Hypothalamus (tissue), 51 donors: ENCODE data around the gene TIMP2.
"Not testable (repeated sequence)": the region's sequence is repeated elsewhere in the genome, so short reads cannot be mapped to it uniquely, and the experiment has no call there.

Experiments used
- DNase-seq, 51 donors: peaks; one replicate each; lab custom pipeline; 2025; lab: John Stamatoyannopoulos, UW

Gene TIMP2

GRCh38 chr17:78910497-78911284 is 14.5 kb downstream of the TIMP2 start:
- peak in 4 of 51 donors; percentile 20 to 35 (median 30) for DNase-seq

DNA sequence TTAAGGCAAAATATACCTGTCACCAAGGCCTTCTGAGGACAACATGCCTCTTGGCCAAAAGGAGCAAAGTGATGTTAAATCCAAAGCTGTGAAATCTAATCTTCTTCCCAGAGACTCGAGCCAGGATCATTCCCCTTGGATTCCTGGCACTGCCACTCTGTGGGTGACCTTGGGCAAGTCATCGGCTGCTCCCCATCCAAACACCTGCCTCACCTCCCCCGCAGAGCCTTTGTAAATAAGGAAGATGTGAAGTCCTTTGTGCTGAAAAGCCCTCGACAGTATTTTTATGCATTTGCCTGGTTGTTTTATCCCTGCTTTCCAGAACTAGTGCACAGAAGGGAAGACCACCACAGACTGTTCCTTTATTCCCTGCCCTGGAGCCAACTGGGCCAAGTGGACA is 16.8 kb downstream of the TIMP2 start:
- DNase-seq: no peak

- DNase-seq: no peak
Measured at GRCh38 chr17:78905541-78905940, 19.6 kb downstream of the TIMP2 start.

DNA sequence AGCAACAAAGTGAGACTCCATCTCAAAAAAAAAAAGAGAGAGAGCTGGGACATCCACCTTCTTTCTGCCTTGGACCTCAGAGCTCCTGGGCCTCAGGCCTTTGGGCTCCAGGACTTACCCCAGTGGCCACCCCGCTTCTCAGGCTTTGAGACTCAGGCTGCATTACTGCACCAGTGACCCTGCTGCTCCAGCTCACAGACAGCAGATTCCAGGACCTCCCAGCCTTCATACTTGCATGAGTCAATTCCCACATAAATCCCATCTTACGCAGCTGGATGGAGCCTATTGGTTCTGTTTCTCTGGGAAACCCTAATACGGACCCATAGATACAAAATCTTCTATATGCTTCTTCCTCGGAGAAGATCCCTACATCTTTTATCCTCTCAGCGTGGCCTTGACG is 20.1 kb downstream of the TIMP2 start:
- no peak for DNase-seq

GRCh38 chr17:78904371-78904770 is 20.8 kb downstream of the TIMP2 start:
- DNase-seq: peak in 1 of 51 donors; percentile 21

DNA sequence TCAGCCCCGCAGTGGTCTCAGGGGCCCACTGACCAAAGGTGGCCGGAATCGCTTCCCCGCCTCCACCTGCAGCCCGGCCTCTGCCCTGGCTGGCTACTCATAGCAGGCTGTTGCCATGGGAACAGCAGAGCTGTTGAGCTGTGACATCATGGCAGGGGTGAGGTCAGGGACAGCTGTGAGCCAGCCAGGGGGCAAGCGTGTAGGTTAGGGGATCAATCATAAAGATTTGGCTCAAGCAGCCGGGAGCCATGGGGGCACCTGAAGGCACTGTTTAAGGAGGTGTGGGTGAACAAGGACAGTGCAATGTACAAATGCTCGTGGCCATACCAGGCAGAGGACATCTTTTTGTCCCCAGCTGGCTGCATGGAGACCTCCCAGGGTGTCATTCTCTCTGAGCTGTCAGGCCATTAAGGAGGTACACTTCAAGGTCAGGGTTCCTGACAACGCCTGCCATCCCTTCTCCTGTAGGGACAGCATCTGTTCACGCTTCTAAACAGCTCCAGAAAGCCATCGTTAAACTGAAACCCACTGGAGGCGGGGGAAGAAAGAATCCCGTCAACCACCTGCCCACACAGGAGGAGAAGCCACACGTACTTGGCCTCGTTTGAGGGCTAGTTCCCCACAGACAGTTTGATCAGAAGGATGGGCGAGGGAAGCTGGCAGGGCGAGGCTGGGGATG is 21.9 kb downstream of the TIMP2 start, which contains the start of gene CEP295NL:
Gene CEP295NL (minus strand): TSS at position 101 of the 679 bp plus-strand sequence. CDS start 1,373 bp downstream, outside the sequence.
- peak in 18 of 51 donors; percentile 20 to 69 (median 44) for DNase-seq

DNA sequence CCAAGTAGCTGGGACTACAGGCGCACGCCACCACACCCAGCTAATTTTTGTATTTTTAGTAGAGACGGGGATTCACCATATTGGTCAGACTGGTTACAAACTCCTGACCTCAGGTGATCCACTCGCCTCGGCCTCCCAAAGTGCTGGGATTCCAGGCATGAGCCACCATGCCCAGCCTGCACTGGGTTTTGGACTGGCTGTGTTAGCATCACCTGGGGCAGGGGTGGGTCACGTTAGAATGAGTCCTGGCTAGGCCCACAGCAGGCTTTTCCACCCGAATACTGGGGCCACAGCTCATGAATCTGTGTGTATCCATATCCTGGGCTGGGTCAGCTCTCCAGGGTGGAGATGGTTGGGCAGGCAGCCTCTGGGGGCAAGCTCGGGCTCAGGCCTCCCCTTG is 23.0 kb downstream of the TIMP2 start:
- DNase-seq: not testable (repeated sequence)

GRCh38 chr17:78901806-78902205 is 23.4 kb downstream of the TIMP2 start:
- DNase-seq: no peak

DNA sequence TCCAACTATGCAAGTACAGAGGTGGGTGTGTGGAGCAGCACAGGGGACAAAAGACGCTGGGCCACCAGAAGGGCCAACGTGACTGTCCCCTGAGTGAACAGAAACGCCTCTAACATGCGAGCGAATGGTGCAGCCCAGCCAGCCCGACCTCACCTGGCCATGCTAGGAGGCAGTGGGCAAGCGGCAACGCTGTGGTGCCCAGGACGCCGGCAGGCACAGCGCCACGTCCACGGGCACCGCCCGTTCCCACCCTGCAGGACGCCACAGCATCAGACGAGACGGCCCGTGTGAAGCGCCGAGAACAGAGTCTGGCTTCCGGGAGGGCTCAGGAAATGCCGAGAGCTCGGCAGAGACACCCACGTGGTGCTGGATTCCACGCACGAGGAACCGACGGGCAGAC is 24.4 kb downstream of the TIMP2 start:
- DNase-seq: no peak

DNA sequence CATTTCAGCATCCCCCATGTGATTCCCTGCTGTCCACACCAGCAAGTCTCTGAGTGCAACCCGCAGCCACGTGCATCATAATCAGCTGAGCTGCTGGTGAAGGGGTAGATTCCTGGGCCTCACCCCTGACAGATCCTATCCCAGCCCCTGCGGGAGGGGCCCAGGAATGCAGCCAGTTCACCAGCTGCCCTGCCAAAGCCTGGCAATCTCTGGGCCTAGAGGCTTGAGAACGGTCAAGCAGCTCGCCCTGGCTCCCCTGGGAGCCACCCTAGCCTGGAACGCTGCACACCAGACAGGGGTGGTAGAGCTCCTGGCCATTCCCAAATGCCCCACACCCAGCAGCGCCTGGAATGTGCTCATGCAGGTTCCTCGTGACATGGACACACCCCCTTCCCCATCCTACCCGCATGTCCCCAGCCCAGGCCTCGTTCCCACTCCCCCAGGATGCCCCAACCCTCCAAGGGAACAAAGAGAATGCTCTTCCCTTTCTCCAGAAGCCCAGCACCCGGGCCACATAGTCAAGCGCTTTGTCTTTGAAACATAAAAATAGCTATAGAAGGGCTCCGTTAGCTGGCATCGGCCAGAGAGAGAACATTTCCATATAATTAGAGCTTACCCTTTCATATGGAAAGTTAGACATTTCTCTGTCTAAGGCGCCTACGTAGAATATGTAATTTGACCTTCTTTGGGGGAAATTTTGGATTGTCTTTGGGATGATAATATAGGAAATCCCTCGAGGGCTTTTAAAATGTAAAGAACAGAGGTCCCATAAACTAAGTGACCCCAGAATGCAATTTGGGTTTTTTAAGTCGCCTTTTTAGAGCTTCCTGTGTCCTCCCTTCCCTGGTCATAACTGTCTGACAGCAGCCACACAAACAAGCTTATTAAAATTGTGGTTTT is 25.6 kb downstream of the TIMP2 start:
- DNase-seq: peak in 25 of 51 donors; percentile 32 to 76 (median 57)

- DNase-seq: peak in 7 of 51 donors; percentile 35 to 65 (median 53)
Measured at GRCh38 chr17:78898947-78899346, 26.2 kb downstream of the TIMP2 start.

GRCh38 chr17:78898075-78898836 is 26.9 kb downstream of the TIMP2 start:
- no peak for DNase-seq

DNA sequence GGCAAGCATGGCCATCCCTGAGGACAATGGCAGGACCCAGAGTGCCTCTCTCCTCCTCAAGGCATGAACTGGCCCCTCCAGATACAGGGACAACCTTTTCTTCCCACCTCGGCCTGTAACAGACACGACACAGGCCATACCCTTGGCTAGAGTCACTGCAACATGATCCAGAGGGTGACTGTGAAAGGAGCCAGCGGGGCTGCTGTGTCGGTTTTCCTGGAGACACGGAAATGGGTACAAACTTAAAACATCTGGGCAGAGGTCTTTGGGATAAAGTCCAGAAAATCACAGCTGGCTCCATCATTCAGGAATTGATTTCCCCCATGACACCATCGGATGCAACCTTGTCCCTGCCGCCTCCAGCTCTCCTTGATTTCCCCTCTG is 27.5 kb downstream of the TIMP2 start:
- no peak for DNase-seq

- no peak for DNase-seq
Measured at GRCh38 chr17:78896834-78897663, 28.1 kb downstream of the TIMP2 start.

DNA sequence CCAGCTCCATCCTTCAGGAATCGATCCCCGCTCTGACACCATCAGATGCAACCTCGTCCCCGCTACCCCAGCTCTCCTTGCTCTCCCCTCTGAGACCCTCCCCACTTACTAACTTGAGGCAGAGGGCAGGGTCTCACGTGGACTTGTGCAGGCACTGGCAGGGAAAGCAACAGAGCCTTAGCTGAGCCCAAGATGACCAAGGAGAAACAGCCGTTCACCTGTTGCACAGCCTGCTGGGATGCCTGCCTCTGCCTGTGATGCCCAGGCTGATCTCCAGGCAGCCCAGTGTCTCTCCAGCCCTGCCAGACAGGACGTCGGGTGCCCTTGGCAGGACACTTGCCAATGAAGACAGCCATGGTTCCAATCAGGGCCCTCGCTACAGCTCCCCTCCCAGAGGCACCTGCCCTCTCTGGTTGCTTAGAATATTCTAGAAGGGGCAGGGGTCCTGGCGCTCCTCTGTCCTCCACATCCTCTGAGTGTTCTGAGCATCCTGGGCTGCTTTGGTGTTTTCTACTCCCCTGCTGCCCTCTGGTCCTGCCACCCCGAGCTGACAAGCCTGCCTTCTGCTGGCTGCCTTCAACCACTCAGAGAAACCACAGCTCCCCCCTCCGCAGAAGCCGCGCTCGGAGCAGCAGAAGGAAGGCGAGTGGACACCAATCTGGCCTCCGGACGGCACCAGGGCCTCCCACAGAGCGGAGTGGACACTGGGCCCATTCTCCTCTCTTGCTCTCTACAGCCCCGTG is 28.9 kb downstream of the TIMP2 start:
- DNase-seq: peak in 45 of 51 donors; percentile 25 to 91 (median 69)

DNA sequence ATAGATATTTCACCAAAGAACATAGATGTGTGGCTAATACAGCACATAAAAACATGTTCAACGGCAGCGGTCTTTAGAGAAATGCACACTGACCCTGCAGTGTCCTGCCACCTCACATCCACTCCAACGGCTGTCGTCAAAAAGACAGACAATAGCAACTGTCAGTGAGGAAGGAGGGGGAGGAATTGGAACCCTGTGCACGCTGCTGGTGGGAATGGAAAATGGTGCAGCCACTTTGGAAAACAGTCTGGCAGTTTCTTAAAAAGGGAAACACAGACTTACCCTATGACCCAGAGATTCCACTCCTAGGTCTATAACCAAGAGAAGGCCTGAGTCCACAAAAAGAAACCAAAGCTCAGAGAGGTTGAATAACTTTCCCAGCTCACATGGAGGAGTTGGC is 29.9 kb downstream of the TIMP2 start:
- peak in 7 of 51 donors; percentile 25 to 37 (median 35) for DNase-seq

GRCh38 chr17:78893684-78894083 is 31.5 kb downstream of the TIMP2 start:
- DNase-seq: peak in 16 of 51 donors; percentile 26 to 60 (median 41)

- DNase-seq: no peak
Measured at GRCh38 chr17:78892936-78893379, 32.2 kb downstream of the TIMP2 start.
